Choroid plexus epithelial cell (primary cell): ENCODE measurements around the gene ZRANB3.
A peak's percentile ranks its signal among the peaks of the same experiment; 100 is the strongest.
"Not testable (repeated sequence)": the region's sequence is repeated elsewhere in the genome, so short reads cannot be mapped to it uniquely, and the experiment has no call there.

Experiments used
- DNase-seq: peaks from one replicate; pipeline ENCODE4 v3.0.0-alpha.2; 2010; ENCODE audit warnings: low read depth
- H3K4me3 ChIP-seq: 2 replicates; pipeline ENCODE4 v1.5.1; 2011; ENCODE audit warnings: low read depth, mild to moderate bottlenecking, control low read depth, low read length, moderate library complexity
- TF ChIP-seq, protein P1 (sequence below): conservative IDR thresholded peaks from 2 replicates; pipeline ENCODE4 v1.5.1; 2011; ENCODE audit warnings: low read depth, mild to moderate bottlenecking, control low read depth, inconsistent platforms, low read length, moderate library complexity

Gene ZRANB3

DNA sequence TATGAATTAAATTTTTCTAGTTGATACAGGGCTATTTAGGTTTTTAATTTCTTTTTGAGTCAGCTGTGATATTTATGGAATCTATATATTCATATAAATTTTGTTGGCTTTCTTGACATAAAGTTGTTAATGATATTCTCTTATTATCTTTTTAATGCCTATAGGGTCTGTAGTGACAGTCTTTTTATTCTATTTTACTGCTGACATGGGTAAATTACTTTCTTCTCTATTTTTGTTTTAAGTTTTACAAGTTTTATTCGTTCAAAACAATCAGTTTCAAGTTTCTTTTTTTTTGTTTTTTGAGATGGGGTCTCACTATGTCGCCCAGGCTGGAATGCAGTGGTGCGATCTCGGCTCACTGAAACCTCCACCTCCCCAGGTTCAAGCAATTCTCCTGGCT lies 226.3 kb downstream of the ZRANB3 start:
- TF ChIP-seq, protein P1, sequence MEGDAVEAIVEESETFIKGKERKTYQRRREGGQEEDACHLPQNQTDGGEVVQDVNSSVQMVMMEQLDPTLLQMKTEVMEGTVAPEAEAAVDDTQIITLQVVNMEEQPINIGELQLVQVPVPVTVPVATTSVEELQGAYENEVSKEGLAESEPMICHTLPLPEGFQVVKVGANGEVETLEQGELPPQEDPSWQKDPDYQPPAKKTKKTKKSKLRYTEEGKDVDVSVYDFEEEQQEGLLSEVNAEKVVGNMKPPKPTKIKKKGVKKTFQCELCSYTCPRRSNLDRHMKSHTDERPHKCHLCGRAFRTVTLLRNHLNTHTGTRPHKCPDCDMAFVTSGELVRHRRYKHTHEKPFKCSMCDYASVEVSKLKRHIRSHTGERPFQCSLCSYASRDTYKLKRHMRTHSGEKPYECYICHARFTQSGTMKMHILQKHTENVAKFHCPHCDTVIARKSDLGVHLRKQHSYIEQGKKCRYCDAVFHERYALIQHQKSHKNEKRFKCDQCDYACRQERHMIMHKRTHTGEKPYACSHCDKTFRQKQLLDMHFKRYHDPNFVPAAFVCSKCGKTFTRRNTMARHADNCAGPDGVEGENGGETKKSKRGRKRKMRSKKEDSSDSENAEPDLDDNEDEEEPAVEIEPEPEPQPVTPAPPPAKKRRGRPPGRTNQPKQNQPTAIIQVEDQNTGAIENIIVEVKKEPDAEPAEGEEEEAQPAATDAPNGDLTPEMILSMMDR: no peak
- no peak for DNase-seq
- H3K4me3 ChIP-seq: no peak overlapping the region

DNA sequence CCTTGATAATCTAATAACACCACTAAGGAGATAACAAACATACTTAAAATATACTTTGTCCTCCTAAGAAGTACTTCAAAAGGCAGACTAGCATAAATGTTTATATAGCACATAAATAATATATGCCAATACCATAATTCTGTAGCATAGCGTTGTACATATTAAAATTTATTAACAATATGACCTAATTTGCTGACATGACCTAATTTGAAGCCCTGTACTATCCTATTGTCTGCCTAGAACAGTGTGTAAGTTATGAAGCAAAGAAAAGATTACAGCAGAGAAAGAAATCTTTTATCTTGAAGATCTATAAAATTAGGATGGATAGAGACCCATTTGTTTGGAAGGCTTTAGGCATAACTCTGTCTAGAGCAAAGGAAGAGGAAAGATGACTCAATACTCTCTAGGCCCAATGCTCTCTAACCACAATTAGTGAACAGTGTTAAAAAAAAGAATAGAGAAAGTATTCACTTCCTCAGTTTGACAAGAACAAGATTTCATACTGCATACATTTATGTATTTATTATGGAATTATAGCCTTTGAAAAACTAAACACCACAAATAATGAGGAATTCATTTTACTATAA lies 231.3 kb downstream of the ZRANB3 start:
- peak; percentile 46 for DNase-seq
- TF ChIP-seq, protein P1: no peak
- H3K4me3 ChIP-seq: no peak overlapping the region

DNA sequence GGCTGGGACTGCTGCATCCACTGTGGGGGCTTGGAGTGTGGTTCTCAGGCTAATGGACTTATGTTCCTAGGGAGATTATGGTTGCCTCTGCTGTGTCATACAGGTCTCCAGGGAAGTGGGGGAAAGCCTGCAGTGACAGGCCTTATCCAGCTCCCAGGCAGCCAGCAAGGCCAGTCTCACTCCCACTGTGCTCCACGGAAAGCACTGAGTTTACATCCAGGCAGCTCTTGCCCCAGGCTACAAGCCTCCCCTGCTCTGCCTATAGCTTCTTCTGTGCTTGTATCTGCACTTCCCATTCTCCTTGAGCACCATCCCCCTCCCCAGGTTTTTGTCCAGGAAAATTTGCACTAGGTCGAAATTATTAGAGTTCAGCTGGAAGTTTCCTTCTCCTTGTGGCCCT lies 231.9 kb downstream of the ZRANB3 start:
- H3K4me3 ChIP-seq: no peak overlapping the region
- TF ChIP-seq, protein P1: no peak
- no peak for DNase-seq

DNA sequence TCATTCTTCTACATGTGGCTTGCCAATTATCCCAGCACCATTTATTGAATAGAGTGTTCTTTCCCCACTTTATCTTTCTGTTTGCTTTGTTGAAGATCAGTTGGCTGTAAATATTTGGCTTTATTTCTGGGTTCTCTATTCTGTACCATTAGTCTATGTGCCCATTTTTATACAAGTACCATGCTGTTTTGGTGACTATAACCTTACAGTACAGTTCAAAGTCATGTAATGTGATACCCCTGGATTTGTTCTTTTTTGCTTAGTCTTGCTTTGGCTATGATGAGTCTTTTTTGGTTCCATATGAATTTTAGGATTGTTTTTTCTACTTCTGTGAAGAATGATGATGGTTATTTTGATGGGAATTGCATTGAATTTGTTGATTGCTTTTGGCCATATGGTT lies 243.9 kb downstream of the ZRANB3 start:
- H3K4me3 ChIP-seq: not testable (repeated sequence)

DNA sequence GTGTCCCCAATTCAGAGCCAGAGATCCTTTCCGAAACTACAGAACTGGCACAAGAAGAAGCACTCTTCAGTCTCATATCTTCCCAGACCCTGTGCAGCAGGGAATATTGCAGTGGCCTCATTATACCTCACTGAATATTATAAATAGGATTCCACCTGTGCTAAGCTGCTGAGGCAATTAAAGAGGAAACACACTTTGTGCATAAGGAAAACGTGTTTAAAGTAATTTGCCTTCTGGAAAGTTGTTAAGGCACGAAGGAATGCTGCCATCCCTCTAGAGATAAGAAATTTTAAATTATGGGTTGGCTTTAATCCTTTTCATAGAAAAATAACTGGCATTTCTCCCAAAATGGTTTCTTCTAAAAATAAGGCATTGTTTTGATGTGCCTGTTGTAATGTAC lies 245.6 kb downstream of the ZRANB3 start:
- no peak overlapping the region for H3K4me3 ChIP-seq
- no peak for DNase-seq
- TF ChIP-seq, protein P1: no peak

More for the DNA sequence above, 243.9 kb downstream of the ZRANB3 start:
- not testable (repeated sequence) for DNase-seq

DNA sequence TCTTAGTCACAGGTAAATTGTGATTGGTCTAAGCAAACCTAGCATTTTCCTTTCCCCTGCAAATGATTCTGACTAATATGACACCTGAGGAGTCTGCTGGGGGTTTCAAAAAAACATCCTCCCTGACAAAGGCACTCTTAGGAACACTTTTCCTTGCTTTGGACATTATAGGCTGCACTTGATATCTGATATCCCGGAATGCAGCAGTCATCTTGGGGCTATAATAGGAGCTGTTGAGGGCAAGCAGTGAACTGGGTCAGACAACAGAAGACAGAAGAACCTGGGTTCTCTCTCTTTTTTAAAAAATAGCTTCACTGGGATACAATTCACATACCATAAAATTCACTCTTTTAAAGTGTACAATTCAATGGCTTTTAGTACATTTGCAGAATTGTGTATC lies 249.6 kb downstream of the ZRANB3 start:
- TF ChIP-seq, protein P1: no peak
- no peak overlapping the region for H3K4me3 ChIP-seq
- no peak for DNase-seq

DNA sequence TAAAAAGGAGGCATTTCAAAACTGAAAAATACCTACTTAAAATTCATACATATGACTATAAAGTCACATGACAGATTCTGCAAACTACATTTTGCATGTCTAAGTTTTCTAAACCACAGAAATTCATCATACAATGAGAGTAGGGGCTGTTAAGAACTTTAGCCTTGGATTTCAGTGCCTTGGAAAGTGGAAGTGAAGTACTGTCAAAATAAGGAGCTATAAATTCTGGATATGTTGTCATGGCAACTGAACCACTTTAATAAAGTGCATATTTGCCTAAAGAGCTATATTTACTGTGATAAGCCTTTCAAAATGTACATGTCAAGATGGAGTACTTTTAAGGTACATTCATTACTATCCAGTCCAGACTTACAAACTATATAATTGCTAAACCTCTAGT lies 251.8 kb downstream of the ZRANB3 start:
- no peak overlapping the region for H3K4me3 ChIP-seq
- no peak for DNase-seq
- TF ChIP-seq, protein P1: no peak
